GOT3 (cell line): ENCODE data around the gene TNS1.

Source experiments
- DNase-seq: peaks from one replicate; lab custom pipeline; 2025; ENCODE audit warnings: mixed read lengths; lab: John Stamatoyannopoulos, UW

The TNS1 gene

DNA sequence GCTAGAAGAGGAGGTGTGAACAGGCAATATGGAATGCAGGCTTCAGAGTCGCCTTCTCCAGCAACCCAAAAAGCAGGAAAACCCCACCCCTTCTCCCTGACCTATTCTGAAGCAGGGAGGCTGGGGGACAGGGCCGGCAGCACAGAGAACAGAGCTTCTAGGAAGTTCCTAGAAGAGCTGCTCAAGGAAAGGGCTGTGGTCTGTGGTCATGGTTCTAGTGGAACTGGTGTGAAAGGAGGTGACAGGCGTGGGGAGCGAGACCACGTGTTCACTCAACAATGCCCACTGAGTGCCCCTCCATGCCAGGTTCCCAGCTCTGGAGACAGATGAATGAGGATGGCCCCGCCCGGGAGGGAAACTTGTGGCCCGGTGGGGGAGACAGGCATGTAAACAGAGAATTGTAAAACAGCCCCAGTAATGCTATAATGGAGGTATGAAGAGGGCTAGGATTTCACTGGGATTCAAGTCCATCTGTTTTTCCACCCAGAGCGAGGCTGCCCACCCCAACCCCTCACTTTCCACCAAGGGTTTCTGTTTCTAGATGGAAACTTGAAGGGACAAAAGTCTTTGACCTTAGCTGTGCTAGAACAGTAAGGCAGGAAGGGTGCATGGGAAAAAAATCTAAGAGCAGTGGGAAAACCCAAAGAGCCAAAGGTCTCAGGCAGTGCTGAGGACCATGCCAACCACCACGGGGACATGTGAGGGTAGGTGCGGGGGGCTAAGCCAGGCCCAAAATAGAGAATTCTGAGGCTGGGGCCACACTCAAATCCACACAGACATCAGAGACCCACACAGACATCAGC lies 71.8 kb downstream of the TNS1 start:
- no peak for DNase-seq

DNA sequence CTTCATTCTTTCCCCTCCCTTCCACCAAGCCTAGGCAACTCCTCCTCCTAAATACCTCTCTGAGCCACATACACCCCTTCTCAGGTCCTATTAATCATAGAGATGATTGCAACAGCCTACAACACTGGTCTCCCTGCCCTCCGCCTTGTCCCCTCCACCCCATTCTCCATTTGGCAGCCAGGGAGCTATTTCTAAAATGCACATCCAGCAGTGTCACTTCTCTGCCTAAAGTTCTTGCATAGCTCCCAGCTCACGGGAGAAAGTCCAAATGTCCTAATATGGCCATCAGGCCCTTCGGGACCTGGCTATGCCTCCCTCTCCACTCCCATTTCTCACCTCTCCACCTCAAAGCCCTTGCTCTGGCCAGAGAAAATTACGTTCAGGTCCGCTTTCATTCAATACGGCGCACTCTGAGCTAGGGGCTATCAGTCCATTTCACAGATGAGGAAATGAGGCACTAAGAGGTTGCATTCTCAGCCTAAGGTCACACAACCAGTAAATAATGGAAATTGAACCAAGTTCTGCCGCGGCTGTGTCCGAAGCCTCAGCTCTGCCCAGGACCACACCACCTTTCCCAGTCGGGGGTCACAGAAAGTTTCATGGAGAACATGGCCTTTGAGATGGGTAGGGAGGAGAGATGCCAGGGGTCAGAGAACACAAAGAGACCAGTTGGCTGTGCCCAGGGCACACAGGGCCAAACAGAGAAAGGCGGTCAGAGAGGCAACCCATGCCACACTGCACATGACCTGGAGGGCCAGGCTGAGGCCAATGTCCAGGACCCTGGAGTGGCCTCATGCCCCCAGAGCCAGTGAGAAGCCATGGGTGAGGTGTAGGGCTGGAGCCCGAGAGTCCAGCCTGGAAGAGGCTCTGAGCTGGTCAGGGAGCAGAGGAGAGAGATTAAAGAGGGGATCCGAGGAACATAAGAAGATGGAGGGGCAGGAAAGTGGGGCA lies 72.8 kb downstream of the TNS1 start:
- DNase-seq: no peak

DNA sequence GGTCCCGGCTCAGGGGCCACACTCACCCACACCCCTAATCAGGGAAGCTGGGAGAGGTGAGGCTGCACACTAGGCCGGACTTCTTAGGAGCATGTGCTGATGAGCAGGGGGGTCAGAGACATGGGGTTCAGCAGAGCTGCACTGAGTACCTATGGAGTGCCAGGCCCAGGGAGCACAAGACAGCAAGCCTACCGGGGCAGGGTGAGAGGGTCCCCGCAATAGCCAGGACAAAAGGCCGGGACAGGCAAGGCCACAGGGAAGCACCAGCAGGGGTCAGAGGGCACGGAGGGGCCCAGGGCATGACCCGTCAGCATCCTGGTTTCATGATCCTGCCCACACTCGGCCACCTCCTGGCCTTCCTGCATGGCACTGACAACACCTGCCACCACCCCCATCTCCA lies 73.5 kb downstream of the TNS1 start:
- DNase-seq: no peak

DNA sequence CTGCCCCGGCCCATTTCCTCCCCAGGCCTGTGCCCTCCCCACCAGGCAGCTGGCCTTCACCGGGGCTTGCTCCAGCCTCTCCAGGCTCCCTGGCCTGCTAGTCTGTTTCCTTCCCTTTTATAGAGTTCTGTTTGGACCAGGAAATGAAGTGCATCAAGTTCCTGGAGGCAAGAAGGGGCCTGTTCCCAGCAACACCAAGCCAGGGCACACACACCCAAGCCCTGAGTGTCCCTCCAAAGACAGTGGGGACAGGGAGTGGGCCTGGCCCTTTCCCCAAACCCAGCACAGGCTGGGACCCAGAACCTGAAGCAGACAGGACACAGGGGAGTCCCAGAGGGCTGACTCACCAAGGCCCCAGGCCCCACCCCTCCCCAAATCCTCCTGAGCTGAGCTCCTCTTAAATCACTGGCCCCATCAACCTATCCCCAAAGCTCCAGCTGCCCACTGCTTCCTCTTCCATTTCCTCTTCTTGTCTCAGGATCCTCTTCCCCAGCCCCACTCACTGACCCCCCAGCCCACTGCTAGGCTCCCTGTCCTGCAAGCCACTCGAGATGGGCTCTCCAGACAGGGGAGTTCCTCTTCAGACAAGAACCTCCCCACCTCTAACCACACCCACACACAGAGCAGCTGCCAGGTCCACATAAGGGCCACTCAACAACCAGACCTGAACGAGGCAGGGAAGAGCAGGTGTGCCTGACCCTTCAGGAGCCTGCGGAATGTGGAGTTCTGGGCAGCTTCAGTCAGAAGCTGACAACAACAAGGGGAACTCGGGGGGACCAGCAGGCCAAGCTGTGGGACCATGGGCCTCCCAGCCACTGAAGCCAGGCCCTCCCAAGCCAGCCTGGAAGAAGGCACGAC lies 74.2 kb downstream of the TNS1 start:
- DNase-seq: no peak

DNA sequence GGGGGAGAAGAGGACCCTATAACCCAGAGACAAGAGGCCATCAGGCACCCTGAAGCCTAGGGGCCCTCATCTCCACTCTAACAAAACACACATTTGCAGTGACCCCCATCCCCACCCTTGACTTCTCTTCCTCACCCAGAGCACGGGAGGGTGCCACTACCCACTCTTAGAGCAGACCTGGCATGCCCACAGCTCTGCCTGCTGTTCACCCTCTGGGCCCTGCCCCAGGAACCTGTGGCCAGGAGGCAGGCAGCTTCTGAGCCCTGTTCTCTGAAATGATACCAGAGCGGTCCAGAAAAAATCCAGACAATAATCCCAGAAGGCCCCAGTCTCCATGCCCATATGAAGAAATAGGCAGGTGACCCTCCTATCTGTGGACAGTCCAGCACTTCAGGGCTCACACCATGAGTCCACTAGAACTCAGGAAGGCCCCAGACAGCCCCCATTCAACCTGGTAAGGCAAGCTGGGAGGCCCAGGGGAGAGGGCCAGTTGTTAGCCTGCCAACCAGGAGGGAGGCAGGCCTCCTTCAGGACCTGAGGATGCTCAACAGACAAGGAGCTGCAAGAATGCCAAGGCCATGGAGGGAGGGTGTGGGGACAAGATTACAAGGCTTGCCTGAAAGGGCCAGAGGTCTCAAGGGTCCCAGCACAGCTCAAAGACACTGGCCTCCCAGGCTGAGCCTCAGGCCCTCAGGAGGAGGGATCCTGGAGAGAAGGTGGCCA lies 75.0 kb downstream of the TNS1 start:
- DNase-seq: no peak

DNA sequence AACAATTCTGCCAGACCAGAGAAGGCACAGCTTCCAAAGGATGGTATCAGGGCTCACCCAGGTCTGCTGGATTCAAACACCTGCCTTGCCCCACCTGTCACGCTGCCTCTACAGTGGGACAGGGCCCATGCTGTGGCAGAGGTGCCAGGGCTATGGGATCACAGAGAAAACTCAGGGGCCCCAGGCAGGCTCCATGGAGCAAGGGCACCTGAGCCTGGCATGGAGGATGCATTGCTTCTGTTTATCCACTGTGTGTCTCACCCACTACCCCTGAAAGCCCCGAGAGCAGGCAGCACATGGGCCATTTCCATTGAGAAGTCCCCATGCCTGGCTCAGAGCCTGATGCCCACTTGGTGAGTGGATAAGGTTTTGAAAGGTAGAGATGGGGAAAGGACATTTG lies 76.0 kb downstream of the TNS1 start:
- DNase-seq: no peak

DNA sequence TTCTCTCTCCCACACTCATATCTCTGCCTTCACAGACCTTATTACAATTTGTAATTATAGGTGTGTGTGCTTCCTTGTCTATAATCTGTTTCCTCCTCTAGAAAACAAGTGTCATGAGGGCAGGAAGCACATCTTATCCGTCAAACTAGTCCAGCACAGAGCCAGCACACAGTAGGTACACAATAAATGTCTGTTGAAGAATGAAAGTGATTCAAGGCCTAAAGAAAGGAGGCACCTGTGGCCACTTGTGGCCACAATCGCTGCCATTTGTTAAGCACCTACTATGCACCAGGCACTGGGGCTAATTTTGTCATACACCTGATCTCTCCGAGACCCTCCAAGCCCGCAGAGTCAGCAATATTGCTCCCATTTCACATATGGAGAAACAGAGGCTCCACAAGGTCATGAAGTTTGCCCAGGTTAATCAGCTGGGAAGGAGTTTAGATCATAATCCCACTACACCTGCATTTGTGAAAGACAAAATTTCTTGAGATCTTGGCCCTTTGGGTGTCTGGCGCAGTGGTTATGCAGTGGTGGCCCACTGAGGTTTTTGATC lies 78.4 kb downstream of the TNS1 start:
- DNase-seq: no peak

DNA sequence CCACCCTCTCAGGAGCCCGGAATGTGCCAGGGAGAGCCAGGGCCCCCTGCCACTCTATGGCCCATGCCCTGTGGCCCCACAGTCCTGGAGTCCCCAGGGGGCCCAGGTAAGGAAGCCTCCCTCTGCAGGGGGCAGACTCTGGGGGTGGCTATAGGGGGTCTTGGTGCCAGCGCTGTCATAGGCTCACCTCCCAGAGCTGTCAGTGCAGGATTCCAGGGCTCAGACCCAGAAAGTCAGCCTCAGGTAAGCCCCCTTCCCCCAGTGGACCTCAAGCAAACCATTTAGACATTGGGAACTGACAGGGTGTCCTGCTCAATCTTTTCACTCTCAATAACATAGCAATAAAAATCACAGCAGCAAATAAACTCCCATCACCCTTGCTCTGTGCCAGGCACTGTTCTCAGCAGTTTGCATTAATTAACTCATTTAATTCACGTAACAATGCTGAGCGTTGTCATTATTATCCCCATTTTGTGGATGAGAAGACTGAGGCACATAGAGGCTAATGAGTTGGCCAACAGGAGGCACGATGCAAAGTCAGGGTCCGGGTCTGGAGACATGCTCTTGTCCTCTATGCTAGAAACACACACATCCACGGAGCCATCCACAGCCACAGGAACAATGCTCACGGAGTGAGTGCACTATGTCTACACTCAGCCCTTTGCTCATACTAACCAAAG lies 79.6 kb downstream of the TNS1 start:
- no peak for DNase-seq

DNA sequence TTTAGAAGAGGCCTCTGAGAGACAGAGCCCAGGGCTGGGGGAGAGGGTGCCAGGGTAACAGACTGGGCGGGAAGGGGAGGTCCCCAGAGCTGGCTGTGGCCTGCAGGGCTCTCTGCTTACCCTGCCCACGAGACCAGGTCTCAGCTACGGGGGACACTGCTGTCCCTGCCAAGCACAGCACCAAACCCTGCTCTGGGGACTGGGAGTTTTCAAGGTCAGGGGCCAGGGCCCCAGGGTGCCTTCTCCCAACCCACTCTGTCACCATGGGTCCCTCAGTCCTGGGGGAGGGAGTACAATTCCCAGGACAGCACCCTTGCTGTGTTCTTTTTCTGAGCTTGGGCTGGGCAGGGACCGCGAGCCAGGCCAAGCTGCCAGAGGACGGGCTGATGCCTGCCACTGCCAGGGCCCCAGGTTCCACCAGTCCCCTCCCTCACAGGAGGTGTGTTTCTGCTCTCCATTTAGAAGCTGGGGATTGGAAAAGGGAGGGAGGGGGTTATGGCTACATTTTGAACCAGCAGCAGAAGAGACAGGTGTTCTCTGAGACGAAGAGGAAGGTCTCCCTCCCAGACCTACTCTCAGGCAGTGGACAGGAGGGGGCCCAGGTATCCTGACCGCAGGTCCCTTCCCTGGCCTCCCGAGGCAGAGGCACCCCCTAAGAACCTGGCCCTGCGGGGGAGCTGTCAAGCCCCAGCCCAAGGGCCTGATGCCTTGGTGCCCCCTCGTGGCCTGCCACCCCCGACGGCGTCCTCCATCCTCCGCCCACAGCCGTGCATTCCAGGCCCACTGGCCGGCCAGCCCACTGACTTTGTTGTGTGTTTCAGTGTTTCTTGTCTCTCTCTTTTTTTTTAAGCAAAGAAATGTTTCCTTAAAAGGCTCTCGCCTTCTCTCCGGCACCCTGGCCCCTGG lies 80.4 kb downstream of the TNS1 start:
- no peak for DNase-seq

DNA sequence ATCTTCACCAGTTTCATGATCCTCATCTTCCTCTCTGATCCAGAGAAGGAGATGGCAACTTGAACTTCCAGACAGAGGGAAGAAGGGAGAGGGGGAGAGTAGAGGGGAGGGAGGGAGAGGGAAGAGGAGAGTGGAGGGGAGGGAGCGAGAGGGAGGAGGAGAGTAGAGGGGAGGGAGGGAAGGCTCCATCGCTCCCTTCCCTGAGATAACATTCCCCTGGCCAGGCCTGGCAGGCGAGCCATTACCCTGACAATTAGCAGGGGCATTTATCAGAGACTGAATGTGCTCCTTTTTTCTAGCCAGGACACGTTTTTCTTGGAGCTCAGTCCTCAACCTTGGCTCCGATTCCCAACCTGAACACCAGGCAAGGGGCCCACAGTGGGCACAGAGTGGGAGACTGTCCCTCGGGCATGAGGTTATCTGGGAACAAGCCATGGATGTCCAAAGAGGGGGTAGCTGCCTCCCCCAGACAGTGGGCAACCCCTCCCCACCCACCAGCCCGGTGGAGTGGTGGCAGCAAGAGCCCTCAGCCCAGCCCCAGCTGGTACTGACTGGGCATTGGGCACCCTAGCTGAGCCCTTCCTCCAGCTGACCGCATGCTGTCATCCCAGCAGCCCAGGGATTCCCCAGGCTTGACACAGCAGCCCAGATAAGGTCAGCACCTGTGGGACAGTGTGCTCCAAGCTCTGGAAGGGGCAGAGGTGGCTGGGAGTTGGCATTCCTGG lies 81.8 kb downstream of the TNS1 start:
- DNase-seq: no peak

DNA sequence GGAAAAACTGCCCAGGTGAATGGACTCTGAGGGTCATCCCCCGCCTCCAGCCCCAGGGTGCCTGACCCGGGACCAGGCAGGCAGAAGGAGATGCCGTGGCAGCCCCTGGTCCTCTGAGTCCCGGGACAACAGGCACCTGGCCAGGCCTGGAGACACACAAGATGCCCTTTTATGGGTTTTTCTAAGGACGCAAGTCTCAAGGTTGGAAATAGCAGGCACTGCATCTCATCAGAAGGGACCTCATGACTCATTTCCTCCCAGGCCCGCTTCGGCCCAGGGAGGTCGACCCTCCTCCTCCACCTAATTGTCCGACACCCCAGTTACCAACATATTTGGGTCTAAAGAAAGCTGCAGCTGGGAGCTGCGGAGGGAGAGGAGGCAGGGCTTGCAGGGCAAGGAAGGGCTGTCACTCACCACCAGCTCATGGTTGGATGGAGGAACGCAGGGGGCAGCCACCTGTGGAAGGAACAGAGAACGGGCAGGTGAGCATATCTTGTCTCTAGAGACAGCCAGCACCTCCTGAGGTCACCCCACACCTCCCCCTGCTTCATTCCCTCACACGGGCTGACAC lies 82.9 kb downstream of the TNS1 start:
- DNase-seq: no peak

DNA sequence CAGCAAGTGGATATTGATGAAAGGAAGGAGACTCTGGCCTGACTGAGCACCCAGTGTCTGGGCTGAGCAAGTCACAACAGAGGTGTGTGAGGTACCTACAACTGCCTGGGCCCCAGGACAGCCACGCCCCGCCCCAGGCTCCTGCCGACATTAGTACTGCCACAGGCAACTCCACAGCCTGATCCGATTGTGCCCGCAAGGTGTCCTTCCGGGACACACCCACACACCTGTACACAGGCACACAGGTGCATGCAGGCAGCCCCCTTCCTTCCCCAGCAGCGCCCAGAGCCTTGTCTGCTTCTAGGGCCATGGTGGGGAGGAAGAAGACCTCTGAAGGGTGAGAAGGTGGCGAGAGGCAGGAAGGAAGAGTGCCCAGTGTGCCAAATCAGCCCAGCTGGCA lies 83.6 kb downstream of the TNS1 start:
- no peak for DNase-seq

DNA sequence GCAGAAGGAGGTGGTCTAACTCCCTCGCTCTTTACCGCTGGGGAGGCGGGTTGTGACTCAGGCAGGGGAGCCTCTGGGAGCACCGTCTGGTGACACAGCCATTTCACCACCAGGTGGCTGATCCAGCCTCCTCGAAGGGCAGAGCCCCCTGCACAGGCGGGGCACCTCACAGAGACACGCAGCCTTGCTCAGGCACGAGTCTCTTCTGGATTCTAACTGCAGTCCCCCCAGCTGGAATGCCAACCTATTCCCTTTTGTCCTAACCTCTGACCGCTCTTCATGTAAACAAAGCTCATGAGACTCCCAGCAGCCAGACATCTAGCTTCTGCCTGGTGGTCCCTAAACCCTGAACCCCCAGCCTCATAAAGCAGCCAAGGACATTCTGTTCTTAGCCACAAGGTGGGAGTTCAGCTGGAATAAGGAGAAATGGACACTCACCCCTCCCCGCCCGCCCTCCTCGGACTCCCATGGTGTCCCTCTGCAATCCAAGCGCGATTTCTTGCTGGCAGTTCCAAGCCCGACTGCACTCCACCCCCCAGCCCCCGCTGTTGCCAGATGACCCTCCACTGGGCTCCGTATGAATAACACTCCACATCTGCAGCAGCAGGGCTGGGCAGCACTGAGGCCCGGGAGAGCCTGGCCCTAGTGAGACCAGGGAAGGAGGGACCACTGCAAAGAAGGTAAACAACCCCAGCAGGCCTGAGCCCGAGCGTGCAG lies 84.3 kb downstream of the TNS1 start:
- DNase-seq: no peak

DNA sequence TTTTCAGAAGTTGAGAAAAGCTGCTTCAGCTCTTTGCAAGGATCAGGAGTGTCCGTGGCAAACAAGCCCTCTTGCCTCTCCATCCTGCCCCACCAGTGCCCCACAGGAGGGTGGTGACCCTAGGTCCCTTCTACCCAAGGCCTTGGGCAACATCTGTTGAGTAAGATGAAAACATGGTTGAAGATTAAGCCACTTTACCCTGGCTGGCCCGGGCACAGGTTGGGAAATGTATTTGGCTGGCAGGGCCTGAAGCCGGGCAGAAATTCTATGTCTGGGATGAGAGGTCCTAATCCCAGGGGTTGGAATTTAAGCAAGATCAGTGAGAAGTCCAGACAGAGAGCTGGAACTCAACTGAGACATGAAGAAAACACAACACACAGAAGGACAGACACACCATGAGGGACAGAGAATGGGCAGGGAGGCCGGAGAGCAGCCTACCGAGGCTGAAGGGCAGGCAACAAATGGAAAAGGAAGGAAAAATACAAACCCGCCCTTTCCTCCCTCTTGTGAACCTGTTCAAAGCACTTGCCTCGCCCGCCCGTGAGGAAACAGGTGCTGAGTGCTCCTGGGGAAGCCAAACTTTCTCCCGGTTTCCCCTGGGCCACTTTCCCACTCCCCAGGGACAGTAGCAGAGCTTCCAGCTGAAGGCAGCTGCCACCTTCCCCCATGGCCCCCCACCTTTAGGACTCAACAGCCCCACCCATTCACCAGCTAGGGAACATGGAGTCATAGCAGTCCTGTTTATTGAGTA lies 86.1 kb downstream of the TNS1 start:
- no peak for DNase-seq

DNA sequence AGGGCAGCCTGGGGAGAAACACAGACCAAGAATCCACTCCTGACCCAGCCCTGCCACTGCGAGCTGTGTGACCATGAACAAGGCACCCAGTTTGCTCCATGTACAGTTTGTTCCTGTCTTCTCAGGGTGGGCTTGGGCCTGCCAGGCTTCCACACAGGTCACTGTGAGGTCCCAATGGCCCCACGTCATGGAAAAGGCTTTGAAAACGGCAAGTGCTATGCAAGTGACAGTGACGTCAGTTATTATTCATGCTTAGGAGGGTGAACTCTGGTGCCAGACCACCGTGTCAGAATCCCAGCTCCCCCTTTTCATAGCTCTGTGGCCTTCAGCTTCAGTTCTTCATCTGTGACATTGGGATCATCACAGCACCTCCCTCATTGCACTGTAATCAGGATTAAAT lies 87.1 kb downstream of the TNS1 start:
- DNase-seq: no peak

DNA sequence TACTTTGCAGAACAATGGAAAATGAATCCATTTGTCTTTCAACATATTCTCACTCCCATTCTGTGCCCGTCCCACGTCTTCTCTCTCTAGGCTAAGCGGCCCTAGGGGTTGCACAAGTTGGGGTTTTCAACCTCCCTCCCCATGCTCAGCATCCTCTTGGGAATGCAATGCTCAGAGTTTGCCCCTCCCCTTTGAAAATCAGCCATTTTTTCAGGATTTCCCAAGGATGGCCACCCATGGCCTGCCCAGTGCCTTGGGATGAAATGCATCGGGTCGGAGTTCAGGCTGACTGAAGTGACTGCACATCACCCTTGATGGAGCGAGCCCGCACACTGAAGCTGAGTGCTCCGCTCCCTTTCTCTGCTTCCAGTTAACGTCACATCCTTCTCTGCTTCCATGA lies 87.9 kb downstream of the TNS1 start:
- DNase-seq: no peak

DNA sequence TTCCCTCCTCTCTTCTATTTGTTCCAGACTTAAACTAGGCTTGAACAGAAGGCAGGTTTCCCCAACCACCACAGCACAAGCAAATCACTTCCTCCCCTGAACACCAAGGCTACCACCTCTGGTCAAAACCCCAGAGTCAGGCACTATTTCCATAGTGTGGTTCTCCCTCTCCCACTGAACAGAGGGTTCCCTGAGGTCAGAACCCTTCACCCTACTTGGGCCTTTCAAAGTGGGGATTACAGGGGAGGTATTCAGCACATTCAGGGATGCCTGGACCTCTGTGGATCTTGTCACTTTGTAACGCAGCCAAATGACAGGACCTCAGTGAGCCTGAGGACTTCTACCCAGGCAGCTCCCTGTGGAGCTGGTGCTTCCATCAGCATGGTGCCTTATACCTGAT lies 88.7 kb downstream of the TNS1 start:
- DNase-seq: no peak
